Fibroblast of the aortic adventitia (primary cell): ENCODE data around the gene CEP112. TPM values are rescaled to one million over a fixed set of nuclear protein-coding genes. Genes with fewer than 3 reads are reported as not detected.

Experiments used
- DNase-seq: peaks from one replicate; pipeline ENCODE4 v3.0.0-alpha.2; 2010; ENCODE audit warnings: low read depth
- H3K4me3 ChIP-seq: 2 replicates; pipeline ENCODE4 v1.5.1; 2011; ENCODE audit warnings: low read depth, mild to moderate bottlenecking, control low read depth, low read length, moderate library complexity
- total RNA-seq: library from RNA; depleted of rRNA; stranded (reverse); fragments of >200 nt; gene quantifications from 2 replicates; pipeline ENCODE4 v1.2.3, GENCODE V29; 2012; ENCODE audit warnings: low replicate concordance
- TF ChIP-seq, protein P1 (sequence below): IDR thresholded peaks from 2 replicates; pipeline ENCODE4 v1.5.1; 2011; ENCODE audit warnings: mild to moderate bottlenecking, low read length, control low read depth, inconsistent platforms; ENCODE audit not compliant: insufficient read depth

Gene CEP112
- total RNA-seq, 1 donor, result 7.2 TPM

GRCh38 chr17:66037221-66037620 lies 154.7 kb downstream of the CEP112 start:
- no peak overlapping the region for H3K4me3 ChIP-seq
- no peak for DNase-seq
- TF ChIP-seq, protein P1, sequence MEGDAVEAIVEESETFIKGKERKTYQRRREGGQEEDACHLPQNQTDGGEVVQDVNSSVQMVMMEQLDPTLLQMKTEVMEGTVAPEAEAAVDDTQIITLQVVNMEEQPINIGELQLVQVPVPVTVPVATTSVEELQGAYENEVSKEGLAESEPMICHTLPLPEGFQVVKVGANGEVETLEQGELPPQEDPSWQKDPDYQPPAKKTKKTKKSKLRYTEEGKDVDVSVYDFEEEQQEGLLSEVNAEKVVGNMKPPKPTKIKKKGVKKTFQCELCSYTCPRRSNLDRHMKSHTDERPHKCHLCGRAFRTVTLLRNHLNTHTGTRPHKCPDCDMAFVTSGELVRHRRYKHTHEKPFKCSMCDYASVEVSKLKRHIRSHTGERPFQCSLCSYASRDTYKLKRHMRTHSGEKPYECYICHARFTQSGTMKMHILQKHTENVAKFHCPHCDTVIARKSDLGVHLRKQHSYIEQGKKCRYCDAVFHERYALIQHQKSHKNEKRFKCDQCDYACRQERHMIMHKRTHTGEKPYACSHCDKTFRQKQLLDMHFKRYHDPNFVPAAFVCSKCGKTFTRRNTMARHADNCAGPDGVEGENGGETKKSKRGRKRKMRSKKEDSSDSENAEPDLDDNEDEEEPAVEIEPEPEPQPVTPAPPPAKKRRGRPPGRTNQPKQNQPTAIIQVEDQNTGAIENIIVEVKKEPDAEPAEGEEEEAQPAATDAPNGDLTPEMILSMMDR, result no peak

DNA sequence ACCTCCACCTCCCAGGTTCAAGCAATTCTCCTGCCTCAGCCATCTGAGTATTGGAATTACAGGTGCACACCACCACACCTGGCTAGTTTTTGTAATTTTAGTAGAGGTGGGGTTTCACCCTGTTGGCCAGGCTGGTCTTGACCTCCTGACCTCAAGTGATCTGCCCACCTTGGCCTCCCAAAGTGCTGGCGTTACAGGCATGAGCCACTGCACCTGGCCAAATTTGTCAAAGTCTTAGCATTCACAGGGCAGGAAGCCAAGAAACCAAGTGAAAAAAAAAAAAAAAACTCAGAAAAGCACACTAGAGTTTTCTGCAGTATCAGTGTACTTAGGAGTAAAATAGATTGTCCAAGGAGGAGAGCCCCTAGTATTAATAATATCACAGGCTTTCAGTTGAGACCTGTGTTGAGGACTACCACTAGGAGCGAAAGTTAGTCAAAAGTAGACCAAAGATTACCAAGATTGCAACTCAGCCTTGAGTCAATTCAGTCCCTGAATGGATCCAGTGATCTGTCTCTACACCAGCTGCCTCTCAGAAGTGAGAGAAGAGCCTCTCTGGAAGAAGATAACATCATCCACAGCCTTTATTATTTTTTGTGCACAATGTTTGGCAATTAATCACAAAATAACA lies 159.7 kb downstream of the CEP112 start:
- TF ChIP-seq, protein P1, result no peak
- no peak for DNase-seq
- H3K4me3 ChIP-seq, result no peak overlapping the region

DNA sequence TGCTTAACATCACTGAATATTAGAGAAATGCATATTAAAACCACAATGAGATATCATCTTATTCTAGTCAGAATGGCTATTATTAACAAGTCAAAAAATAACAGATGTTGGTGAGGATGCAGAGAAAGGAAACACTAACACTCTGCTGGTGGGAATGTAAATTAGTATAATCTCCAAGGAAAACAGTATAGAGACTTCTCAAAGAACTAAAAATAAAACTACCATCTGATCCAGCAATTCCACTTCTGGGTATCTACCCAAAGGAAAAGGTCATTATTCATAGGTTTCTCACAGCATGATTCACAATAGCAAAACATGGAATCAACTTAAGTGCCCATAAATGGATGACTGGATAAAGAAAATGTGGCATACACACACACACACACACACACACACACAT lies 166.4 kb downstream of the CEP112 start:
- TF ChIP-seq, protein P1, result no peak
- H3K4me3 ChIP-seq, result no peak overlapping the region
- peak; percentile 29 for DNase-seq

- TF ChIP-seq, protein P1, result no peak
- H3K4me3 ChIP-seq, result no peak overlapping the region
- DNase-seq, result no peak
These were observed 170.2 kb downstream of the CEP112 start for GRCh38 chr17:66021757-66022156.

- DNase-seq, result no peak
- TF ChIP-seq, protein P1, result no peak
- H3K4me3 ChIP-seq, result no peak overlapping the region
These were observed 173.1 kb downstream of the CEP112 start for GRCh38 chr17:66018786-66019185.

- no peak overlapping the region for H3K4me3 ChIP-seq
- TF ChIP-seq, protein P1, result no peak
- no peak for DNase-seq
These were observed 175.7 kb downstream of the CEP112 start for GRCh38 chr17:66016231-66016630.

DNA sequence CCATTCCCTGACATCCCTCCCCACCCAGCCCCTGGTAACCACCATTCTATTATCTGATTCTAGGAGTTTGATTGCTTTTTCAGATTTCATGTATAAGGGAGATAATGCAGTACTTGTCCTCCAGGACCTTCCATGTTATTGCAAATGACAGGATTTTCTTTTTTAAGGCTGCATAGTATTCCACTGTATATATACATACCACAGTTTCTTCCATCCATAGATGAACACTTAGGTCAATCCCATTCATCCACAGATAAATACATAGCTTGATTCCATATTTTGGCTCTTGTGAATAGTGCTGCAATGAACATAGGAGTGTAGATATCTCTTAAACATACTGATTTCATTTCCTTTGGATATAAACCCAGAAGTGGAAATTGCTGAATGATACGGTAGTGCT lies 183.3 kb downstream of the CEP112 start:
- DNase-seq, result no peak
- TF ChIP-seq, protein P1, result no peak
- H3K4me3 ChIP-seq, result no peak overlapping the region
